GM23248 (cell line): ENCODE results near the gene FYB1.

ENCODE experiments used
- EZH2 ChIP-seq: fragments of 200-600 bp; sonication (generic); IDR thresholded peaks from 2 replicates; pipeline ENCODE4 v1.6.1; 2018; ENCODE audit warnings: antibody characterized with exemption, mild to moderate bottlenecking; ENCODE audit not compliant: insufficient read depth, poor library complexity, severe bottlenecking
- EZH2phosphoT487 ChIP-seq: fragments of 200-600 bp; sonication (generic); IDR thresholded peaks from 2 replicates; pipeline ENCODE4 v1.6.1; 2018; ENCODE audit warnings: antibody characterized with exemption, moderate library complexity, mild to moderate bottlenecking, low read depth; ENCODE audit not compliant: insufficient read depth

- no peak for TF ChIP-seq EZH2
- TF ChIP-seq EZH2phosphoT487: no peak
Measured at GRCh38 chr5:39178861-39179260, 40.5 kb downstream of the FYB1 start.
